GM12873 (cell line): Measurements from ENCODE around the gene HAS3.

ENCODE experiments used
- TF ChIP-seq, protein P1 (sequence below): IDR thresholded peaks from 2 replicates; pipeline ENCODE4 v1.5.1; 2012; ENCODE audit warnings: low read depth, mild to moderate bottlenecking, moderate library complexity, low read length, control low read depth; ENCODE audit not compliant: insufficient read depth; ENCODE audit errors: missing control alignments

Gene HAS3

GRCh38 chr16:69069504-69069903, 35.9 kb upstream of the HAS3 start:
- TF ChIP-seq, protein P1, sequence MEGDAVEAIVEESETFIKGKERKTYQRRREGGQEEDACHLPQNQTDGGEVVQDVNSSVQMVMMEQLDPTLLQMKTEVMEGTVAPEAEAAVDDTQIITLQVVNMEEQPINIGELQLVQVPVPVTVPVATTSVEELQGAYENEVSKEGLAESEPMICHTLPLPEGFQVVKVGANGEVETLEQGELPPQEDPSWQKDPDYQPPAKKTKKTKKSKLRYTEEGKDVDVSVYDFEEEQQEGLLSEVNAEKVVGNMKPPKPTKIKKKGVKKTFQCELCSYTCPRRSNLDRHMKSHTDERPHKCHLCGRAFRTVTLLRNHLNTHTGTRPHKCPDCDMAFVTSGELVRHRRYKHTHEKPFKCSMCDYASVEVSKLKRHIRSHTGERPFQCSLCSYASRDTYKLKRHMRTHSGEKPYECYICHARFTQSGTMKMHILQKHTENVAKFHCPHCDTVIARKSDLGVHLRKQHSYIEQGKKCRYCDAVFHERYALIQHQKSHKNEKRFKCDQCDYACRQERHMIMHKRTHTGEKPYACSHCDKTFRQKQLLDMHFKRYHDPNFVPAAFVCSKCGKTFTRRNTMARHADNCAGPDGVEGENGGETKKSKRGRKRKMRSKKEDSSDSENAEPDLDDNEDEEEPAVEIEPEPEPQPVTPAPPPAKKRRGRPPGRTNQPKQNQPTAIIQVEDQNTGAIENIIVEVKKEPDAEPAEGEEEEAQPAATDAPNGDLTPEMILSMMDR: no peak

DNA sequence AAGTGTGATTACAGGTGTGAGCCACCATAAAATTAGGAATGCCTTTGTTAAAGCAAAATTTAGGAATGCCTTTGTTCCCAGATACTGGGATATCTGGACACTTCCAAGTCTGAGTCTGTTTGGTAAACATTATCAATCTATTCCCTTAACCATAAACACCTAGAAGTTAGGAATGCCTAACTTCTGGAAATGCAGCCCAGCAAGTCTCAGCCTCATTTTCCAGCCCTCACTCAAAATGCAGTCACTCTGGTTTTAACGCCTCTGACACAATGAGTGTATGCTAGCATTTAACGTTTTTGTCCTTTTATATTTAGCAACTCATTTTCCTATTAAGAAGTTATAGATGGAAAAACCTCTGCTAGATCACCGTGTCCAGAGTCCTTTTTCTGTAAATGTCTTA, 34.4 kb upstream of the HAS3 start:
- TF ChIP-seq, protein P1: no peak

DNA sequence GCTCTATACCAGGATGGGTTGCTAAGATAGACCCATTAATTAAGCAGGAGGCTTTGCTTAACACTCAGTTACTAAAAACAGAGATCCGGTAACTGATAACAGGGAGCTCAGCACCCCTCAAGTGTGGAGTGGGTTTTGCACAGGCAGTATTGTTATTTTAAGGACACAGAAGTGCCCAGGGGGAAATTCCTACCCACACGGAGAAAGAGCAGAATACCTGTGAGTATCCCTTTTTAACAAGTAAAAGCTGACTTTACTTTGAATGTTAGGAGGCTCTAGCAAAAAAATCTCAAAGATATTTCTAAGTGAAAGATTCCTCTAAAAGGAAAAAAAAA, 32.8 kb upstream of the HAS3 start:
- TF ChIP-seq, protein P1: no peak

- TF ChIP-seq, protein P1: no peak
Measured at GRCh38 chr16:69073181-69073702, 32.2 kb upstream of the HAS3 start.

- TF ChIP-seq, protein P1: no peak
Measured at GRCh38 chr16:69077251-69077650, 28.2 kb upstream of the HAS3 start.

- TF ChIP-seq, protein P1: no peak
Measured at GRCh38 chr16:69078073-69078472, 27.4 kb upstream of the HAS3 start.

DNA sequence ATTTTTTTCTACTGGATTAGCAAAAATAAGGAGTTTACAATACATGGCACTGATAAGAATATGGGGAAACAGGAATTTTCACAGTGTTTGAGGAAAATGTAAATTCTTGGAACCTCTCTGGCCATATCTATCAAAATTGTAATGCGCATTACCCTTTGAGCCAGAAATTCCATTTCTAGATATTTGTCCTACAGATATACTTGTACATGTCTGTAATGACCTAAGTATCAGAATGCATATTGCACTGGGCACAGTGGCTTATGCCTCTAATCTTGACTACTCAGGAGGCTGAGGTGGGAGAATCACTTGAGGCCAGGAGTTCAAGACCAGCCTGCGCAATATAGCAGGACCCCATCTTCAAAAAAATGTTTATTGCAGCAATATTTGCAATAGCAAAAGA, 25.8 kb upstream of the HAS3 start:
- TF ChIP-seq, protein P1: no peak
